ENCODE measurements around the gene UQCC3. TPM values are rescaled to one million over a fixed set of nuclear protein-coding genes. Genes with fewer than 3 reads are reported as not detected.

UQCC3 gene
- total and polyA plus RNA-seq, 8 donors, result 4.2 to 49.8 (median 18.6) TPM

DNA sequence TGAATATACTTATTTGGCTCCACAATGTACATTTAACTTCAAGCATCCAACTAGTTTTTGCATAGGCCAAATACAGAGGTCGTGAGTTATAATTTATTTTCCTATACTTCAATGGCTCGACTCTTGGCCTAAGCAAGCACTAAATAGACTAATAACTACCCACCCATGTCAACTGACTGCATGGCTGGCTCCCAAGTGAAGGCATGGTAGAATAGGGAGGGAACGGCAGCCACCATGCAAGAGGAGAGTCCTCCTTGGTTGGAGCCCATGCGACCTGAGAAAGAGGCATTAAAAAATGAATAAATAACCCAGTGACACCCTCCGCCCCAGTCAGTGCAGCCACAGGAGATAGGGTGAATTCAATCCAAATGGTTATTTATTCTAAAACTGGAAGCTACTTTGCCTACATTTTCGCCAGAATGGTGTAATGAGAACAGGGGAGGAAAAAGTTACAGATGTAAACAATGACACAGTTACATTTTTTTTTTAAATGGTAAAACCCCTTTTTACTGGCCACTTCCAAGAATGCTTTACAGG, 40.9 kb downstream of the UQCC3 start:
- no peak for DNase-seq
- H3K27ac ChIP-seq, result peak overlapping the region in 4 of 5 donors; percentile 61 to 81 (median 68)
- peaks cover 43 to 93% (median 74%) of the 10 kb centered on the region in 4 donors for H3K4me1 ChIP-seq
- H3K4me3 ChIP-seq, result no peak overlapping the region
- H3K9me3 ChIP-seq, result no peaks in the 10 kb centered on the region
- TF ChIP-seq EP300 (IDR thresholded peaks at IDR 0.05) (no peak), POLR2A (IDR thresholded peaks at IDR 0.05) (no peak), POLR2AphosphoS5 (IDR thresholded peaks at IDR 0.05) (no peak)
- TF ChIP-seq, protein P1, sequence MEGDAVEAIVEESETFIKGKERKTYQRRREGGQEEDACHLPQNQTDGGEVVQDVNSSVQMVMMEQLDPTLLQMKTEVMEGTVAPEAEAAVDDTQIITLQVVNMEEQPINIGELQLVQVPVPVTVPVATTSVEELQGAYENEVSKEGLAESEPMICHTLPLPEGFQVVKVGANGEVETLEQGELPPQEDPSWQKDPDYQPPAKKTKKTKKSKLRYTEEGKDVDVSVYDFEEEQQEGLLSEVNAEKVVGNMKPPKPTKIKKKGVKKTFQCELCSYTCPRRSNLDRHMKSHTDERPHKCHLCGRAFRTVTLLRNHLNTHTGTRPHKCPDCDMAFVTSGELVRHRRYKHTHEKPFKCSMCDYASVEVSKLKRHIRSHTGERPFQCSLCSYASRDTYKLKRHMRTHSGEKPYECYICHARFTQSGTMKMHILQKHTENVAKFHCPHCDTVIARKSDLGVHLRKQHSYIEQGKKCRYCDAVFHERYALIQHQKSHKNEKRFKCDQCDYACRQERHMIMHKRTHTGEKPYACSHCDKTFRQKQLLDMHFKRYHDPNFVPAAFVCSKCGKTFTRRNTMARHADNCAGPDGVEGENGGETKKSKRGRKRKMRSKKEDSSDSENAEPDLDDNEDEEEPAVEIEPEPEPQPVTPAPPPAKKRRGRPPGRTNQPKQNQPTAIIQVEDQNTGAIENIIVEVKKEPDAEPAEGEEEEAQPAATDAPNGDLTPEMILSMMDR (IDR thresholded peaks at IDR 0.05), result no peak
- no peaks in the 10 kb centered on the region for H3K27me3 ChIP-seq
- 57 to 73% (median 58%) methylated on average over 6 of the region's 6 CpGs for WGBS, 5 donors
- peaks cover 54 to 70% (median 68%) of the 10 kb centered on the region in 4 donors for H3K36me3 ChIP-seq
- intact Hi-C loops (cut with DNase I; ENCODE audit: low total_unique reads), result no loop called here

DNA sequence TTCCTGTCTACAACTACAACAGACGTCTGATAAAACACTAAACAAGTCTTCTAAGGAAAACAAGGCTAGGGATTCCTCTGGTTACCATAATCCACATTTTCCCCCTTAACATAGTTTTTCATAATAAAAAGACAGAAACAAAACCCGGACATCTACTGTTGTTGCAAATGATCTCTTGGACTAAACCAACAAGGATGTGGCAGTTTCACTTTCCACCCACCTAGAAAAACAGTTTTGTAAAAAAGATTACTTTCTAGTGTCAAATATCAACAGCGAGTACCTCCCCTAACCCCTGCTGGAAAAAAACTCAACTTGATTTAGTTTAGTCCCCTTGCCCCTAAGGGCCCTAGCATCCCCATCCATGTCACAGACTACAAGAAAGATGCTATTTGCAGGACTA, 41.4 kb downstream of the UQCC3 start:
- 33 to 39% (median 35%) methylated on average over 3 of the region's 3 CpGs for WGBS, 5 donors
- intact Hi-C loops (cut with DNase I; ENCODE audit: low total_unique reads), result no loop called here
- no peak for TF ChIP-seq POLR2AphosphoS5 (IDR thresholded peaks at IDR 0.05)
- TF ChIP-seq, protein P1 (IDR thresholded peaks at IDR 0.05), result no peak
- no peak for TF ChIP-seq POLR2A (IDR thresholded peaks at IDR 0.05)
- TF ChIP-seq EP300 (IDR thresholded peaks at IDR 0.05), result no peak
- Histone ChIP-seq H3K4me1 (peaks cover 42 to 93% (median 72%) of the 10 kb centered on the region in 4 donors), H3K36me3 (peaks cover 60 to 75% (median 73%) of the 10 kb centered on the region in 4 donors), H3K27ac (peak overlapping the region in 4 of 5 donors; percentile 61 to 81 (median 68)), H3K27me3 (no peaks in the 10 kb centered on the region), H3K9me3 (no peaks in the 10 kb centered on the region), H3K4me3 (no peak overlapping the region)
- DNase-seq, result no peak

DNA sequence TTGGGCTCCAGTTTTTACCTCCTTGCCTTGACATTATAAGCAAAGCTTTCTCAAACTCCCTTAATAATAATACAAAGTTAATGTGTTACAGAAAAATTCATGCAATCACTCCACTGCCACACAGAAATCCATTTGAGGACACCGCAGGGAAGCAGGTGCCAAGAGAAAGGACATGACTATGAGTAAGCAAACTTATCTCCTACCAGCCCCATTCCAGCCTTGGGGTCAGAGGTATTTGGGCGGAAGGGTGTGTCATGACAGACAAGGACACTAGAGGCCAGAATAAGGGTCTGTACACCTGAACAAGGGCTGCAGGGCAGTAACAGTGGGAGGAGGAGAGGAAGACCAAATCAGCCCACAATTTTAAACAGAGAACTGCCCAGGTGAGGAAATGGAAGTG, 41.9 kb downstream of the UQCC3 start:
- peak; percentile 60 to 77 for DNase-seq
- H3K4me1 ChIP-seq, result peaks cover 46 to 93% (median 69%) of the 10 kb centered on the region in 4 donors
- intact Hi-C loops (cut with DNase I; ENCODE audit: low total_unique reads), result no loop called here
- no peak overlapping the region for H3K4me3 ChIP-seq
- WGBS, 5 donors, result 24 to 63% (median 38%) methylated on average over 2 of the region's 2 CpGs
- peaks cover 64 to 80% (median 78%) of the 10 kb centered on the region in 4 donors for H3K36me3 ChIP-seq
- TF ChIP-seq, protein P1 (IDR thresholded peaks at IDR 0.05), result no peak
- TF ChIP-seq POLR2A (IDR thresholded peaks at IDR 0.05), result no peak
- TF ChIP-seq POLR2AphosphoS5 (IDR thresholded peaks at IDR 0.05), result peak in 1 of 3 donors; percentile 55
- TF ChIP-seq EP300 (IDR thresholded peaks at IDR 0.05), result no peak
- no peaks in the 10 kb centered on the region for H3K27me3 ChIP-seq
- H3K9me3 ChIP-seq, result no peaks in the 10 kb centered on the region
- peak overlapping the region; percentile 43 to 81 (median 63) for H3K27ac ChIP-seq

DNA sequence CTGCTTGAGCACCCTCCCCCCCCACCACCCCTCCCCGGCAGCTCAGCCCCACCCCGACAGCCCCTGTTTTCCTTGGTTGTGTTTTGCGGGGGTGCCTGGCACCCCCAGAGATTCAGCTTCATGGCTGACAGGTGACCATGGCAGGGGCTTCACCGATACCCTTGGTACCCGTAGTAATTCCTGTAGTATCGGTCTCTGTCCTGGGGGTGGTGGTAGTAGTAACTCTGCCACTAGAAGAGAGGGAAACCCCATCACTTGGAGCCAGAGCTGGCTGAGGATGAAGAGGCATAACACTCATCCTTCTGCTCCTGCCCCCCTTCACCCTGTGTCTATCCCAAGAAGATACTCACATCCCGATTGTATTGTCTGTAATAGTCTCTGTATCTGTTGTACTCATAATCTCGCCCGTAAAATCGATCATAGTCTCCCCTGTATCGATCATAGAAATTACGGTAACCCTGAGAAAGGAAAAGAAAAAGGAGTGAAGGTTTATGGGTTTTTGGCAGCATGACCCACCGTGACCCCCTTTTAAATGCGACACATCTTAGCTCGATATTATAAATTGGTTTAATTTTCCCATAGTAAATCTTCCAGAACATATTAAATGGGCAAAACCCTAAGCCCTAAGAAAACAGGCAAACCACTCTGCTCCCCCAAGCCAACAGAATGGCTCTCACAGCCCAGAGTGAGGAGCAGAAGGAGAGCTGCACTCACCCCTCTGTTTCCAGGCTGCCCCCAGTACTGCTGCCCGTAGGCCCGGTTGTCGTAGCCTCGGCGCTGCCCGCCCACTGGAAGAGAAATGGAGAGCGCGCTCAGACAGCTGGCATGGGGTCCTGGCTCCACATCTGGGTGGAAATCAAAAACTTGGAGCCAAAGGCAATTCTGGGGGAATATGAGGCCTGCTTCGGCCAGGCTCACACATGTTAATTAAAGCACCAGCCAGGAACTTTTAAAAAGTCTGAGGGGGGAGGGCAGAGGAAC, 44.0 kb downstream of the UQCC3 start:
- DNase-seq, result no peak
- H3K4me1 ChIP-seq, result peaks cover 43 to 95% (median 66%) of the 10 kb centered on the region in 4 donors
- intact Hi-C loops (cut with DNase I; ENCODE audit: low total_unique reads), result no loop called here
- H3K4me3 ChIP-seq, result no peak overlapping the region
- peak overlapping the region; percentile 35 to 81 (median 63) for H3K27ac ChIP-seq
- H3K36me3 ChIP-seq, result peaks cover 85 to 99% (median 98%) of the 10 kb centered on the region in 4 donors
- H3K27me3 ChIP-seq, result no peaks in the 10 kb centered on the region
- no peaks in the 10 kb centered on the region for H3K9me3 ChIP-seq
- WGBS, 5 donors, result 87 to 91% (median 88%) methylated on average over 24 of the region's 24 CpGs
- TF ChIP-seq POLR2AphosphoS5 (IDR thresholded peaks at IDR 0.05) (no peak), EP300 (IDR thresholded peaks at IDR 0.05) (no peak), POLR2A (IDR thresholded peaks at IDR 0.05) (no peak)
- TF ChIP-seq, protein P1 (IDR thresholded peaks at IDR 0.05), result no peak
